B cell (primary cell): ENCODE results near the gene CD58. TPM values are rescaled to one million over a fixed set of nuclear protein-coding genes. Genes with fewer than 3 reads are reported as not detected.

ENCODE experiments used
- ATAC-seq: fragments of 200-7000 bp; cut with Tn5 transposase; one replicate; pipeline ENCODE4 v1.10.0; 2021; ENCODE audit warnings: low read depth, mild to moderate bottlenecking, moderate number of reproducible peaks, moderate library complexity
- CTCF ChIA-PET: fragments of 350-600 bp; sonication (Branson Sonifier 250); formaldehyde crosslinking; loops from one replicate; lab custom pipeline; 2021; ENCODE audit warnings: antibody characterized with exemption, inconsistent platforms; lab: Charles Lee
- POLR2A ChIA-PET: fragments of 350-600 bp; sonication (Branson Sonifier 250); formaldehyde crosslinking; loops from one replicate; lab custom pipeline; 2021; ENCODE audit warnings: antibody characterized with exemption; lab: Charles Lee
- DNase-seq: peaks from one replicate; pipeline ENCODE4 v3.0.0; 2013
- H2AFZ ChIP-seq: 2 replicates; pipeline ENCODE4 v1.6.1; 2012; ENCODE audit warnings: mild to moderate bottlenecking, low read depth, low read length; ENCODE audit not compliant: insufficient read depth, poor library complexity, severe bottlenecking
- H3K27ac ChIP-seq, 2 donors: 1 replicate in 1 of 2; 2 replicates in 1 of 2; pipeline ENCODE4 v1.5.1; 2012 to 2013; ENCODE audit warnings: low read length in 2 of 2, mild to moderate bottlenecking in 2 of 2, moderate library complexity in 1 of 2
- H3K27me3 ChIP-seq, 4 experiments: fragments of 200-600 bp in 1 of 4; sonication (generic) in 1 of 4; replicated peaks in 1 of 4; 1 replicate in 2 of 4; 2 replicates in 2 of 4; pipeline versions ENCODE4 v1.6.1 to v1.7.0; 2013 to 2016; ENCODE audit warnings: low read length in 3 of 4, mild to moderate bottlenecking in 2 of 4, mixed read lengths in 1 of 4, moderate library complexity in 1 of 4; ENCODE audit not compliant: insufficient read depth in 4 of 4, control insufficient read depth in 3 of 4; ENCODE audit errors: control extremely low read depth in 1 of 4
- H3K36me3 ChIP-seq, 2 experiments: replicated peaks in 1 of 2; 1 replicate in 1 of 2; 2 replicates in 1 of 2; pipeline versions ENCODE4 v1.6.1 to v1.7.1; 2013; ENCODE audit warnings: low read length in 1 of 2; ENCODE audit not compliant: insufficient read depth in 2 of 2, control insufficient read depth in 1 of 2; ENCODE audit errors: control extremely low read depth in 1 of 2, extremely low read depth in 1 of 2
- H3K4me1 ChIP-seq, 2 donors: fragments of 200-600 bp in 1 of 2; sonication (generic) in 1 of 2; 1 replicate in 1 of 2; 2 replicates in 1 of 2; pipeline versions ENCODE4 v1.5.1 to v1.6.1; 2013 to 2017; ENCODE audit warnings: low read length in 2 of 2; ENCODE audit not compliant: control insufficient read depth in 2 of 2, insufficient read depth in 2 of 2
- H3K4me2 ChIP-seq: replicated peaks from 2 replicates; pipeline ENCODE3; 2012; ENCODE audit warnings: mild to moderate bottlenecking, low read depth, low read length; ENCODE audit not compliant: poor library complexity, severe bottlenecking
- H3K4me3 ChIP-seq, 5 experiments: fragments of 200-600 bp in 1 of 5; sonication (generic) in 1 of 5; 1 replicate in 3 of 5; 2 replicates in 2 of 5; pipeline versions ENCODE4 v1.5.1 to v1.7.0; 2011 to 2016; ENCODE audit warnings: low read length in 4 of 5, mild to moderate bottlenecking in 4 of 5, low read depth in 2 of 5, control low read depth in 1 of 5, moderate library complexity in 1 of 5; ENCODE audit not compliant: insufficient read depth in 1 of 5; ENCODE audit errors: control extremely low read depth in 1 of 5, extremely low read depth in 1 of 5
- H3K79me2 ChIP-seq: fragments of 200-600 bp; sonication (generic); one replicate; pipeline ENCODE4 v1.6.0; 2016; ENCODE audit warnings: low read length; ENCODE audit not compliant: control insufficient read depth, insufficient read depth
- H3K9ac ChIP-seq: fragments of 200-600 bp; sonication (generic); 2 replicates; pipeline ENCODE4 v1.6.1; 2017; ENCODE audit warnings: mild to moderate bottlenecking, low read length, moderate library complexity
- H3K9me3 ChIP-seq, 3 donors: one replicate each; pipeline versions ENCODE4 v1.6.1 to v1.7.1; 2013; ENCODE audit warnings: low read length in 2 of 3; ENCODE audit not compliant: control insufficient read depth in 2 of 3, insufficient read depth in 1 of 3; ENCODE audit errors: control extremely low read depth in 1 of 3
- H4K20me1 ChIP-seq: 2 replicates; pipeline ENCODE4 v1.6.0; 2012; ENCODE audit warnings: mild to moderate bottlenecking, low read length; ENCODE audit not compliant: insufficient read depth, control insufficient read depth, poor library complexity, severe bottlenecking
- H3K27ac Mint-ChIP-seq: one replicate; pipeline ENCODE4 v1.8.0; 2021; ENCODE audit warnings: mixed read lengths
- H3K27me3 Mint-ChIP-seq: one replicate; pipeline ENCODE4 v1.8.0; 2021; ENCODE audit warnings: mixed read lengths
- H3K4me1 Mint-ChIP-seq: one replicate; pipeline ENCODE4 v1.8.0; 2021; ENCODE audit warnings: mixed read lengths
- H3K4me3 Mint-ChIP-seq: one replicate; pipeline ENCODE4 v1.8.0; 2021; ENCODE audit warnings: mixed read lengths
- H3K9me3 Mint-ChIP-seq: one replicate; pipeline ENCODE4 v1.8.0; 2022; ENCODE audit warnings: mixed read lengths; ENCODE audit not compliant: insufficient read depth
- CTCF ChIP-seq: fragments of 200-600 bp; IDR thresholded peaks from one replicate; pipeline ENCODE4 v1.8.0; 2022; ENCODE audit warnings: antibody characterized with exemption, mild to moderate bottlenecking
- EZH2 ChIP-seq: IDR thresholded peaks from 2 replicates; pipeline ENCODE4 v1.6.1; 2012; ENCODE audit warnings: borderline replicate concordance, low read depth, mild to moderate bottlenecking, moderate library complexity, low read length; ENCODE audit not compliant: insufficient read depth, poor library complexity, severe bottlenecking
- WGBS: methylation state at CpG from one replicate; pipeline ENCODE4 v1.1.5; 2013; ENCODE audit warnings: missing lambda C conversion rate; ENCODE audit not compliant: insufficient coverage; 5-methylcytosine and 5-hydroxymethylcytosine counted together
- intact Hi-C: fragments of 100-400 bp; cut with micrococcal nuclease; formaldehyde crosslinking; loops from one replicate; pipeline ENCODE4 v1.10.0; 2022
- polyA plus RNA-seq: library from polyadenylated mRNA; depleted of rRNA; stranded (reverse); fragments of >200 nt; gene quantifications from 2 replicates; pipeline ENCODE4 v1.2.3, GENCODE V29; 2012
- total RNA-seq, 2 donors: library from RNA; stranded (reverse); fragments of 120-200 nt in 1 of 2; gene quantifications; 1 replicate in 1 of 2; 2 replicates in 1 of 2; pipeline versions ENCODE4 v1.2.3 to v1.2.4, GENCODE V29; 2013 to 2022

CD58 gene
- total and polyA plus RNA-seq, 2 donors (not counting 1 experiment from before 2014, with no cell fraction given) = 12.3 to 47.6 TPM

- Histone ChIP-seq H3K79me2 (peaks cover 62% of the 10 kb centered on the region), H3K4me1 (peaks cover 48 to 58% of the 10 kb centered on the region in 2 donors), H3K36me3 (peaks cover 0 to 2% of the 10 kb centered on the region in 2 experiments), H3K27ac (peak overlapping the region; percentile 69 to 82), H3K27me3 (no peaks in the 10 kb centered on the region), H4K20me1 (no peaks in the 10 kb centered on the region), H3K4me2 (peak overlapping the region; percentile 56), H3K4me3 (no peak overlapping the region), H3K9me3 (peaks cover 0 to 5% (median 4%) of the 10 kb centered on the region in 3 donors), H3K9ac (no peak overlapping the region), H2AFZ (no peak overlapping the region)
- H3K4me3 Mint-ChIP-seq = peak overlapping the region; percentile 77
- peak; percentile 65 for ATAC-seq
- TF ChIP-seq CTCF = no peak
- no peak for TF ChIP-seq EZH2
- peak overlapping the region; percentile 93 for H3K27ac Mint-ChIP-seq
- CTCF ChIA-PET = interaction anchor here (0.7 to 4.5 kb wide), 6 partner anchors 11 to 73 kb away, joined by 4 to 27 read pairs (median 7); partner anchors contain the start of gene CD58
- intact Hi-C loops = loop anchor here (5.0 to 10.0 kb wide), 4 partner anchors 41 to 186 kb away; partner anchors contain the start of gene ATP1A1
- H3K9me3 Mint-ChIP-seq = no peaks in the 10 kb centered on the region
- peak; percentile 68 for DNase-seq
- POLR2A ChIA-PET = interaction anchor here (0.7 to 1.1 kb wide), 3 partner anchors 11 to 746 kb away, joined by 5 to 7 read pairs (median 7); no protein-coding TSS in a partner anchor
- no peaks in the 10 kb centered on the region for H3K27me3 Mint-ChIP-seq
- H3K4me1 Mint-ChIP-seq = peaks cover 81% of the 10 kb centered on the region
- no CpG with 5 or more reads among the region's 4 CpGs for WGBS
Measured at GRCh38 chr1:116558140-116558549, 12.7 kb downstream of the CD58 start.

GRCh38 chr1:116557323-116557878, 13.4 kb downstream of the CD58 start:
- DNase-seq = no peak
- TF ChIP-seq EZH2 (no peak), CTCF (no peak)
- Mint-ChIP-seq H3K27me3 (no peaks in the 10 kb centered on the region), H3K4me1 (peaks cover 82% of the 10 kb centered on the region), H3K4me3 (peak overlapping the region; percentile 77), H3K27ac (peak overlapping the region; percentile 93), H3K9me3 (no peaks in the 10 kb centered on the region)
- H3K9me3 ChIP-seq = peaks cover 0 to 3% (median 0%) of the 10 kb centered on the region in 3 donors
- CTCF ChIA-PET = interaction anchor here (0.6 to 4.5 kb wide), 10 partner anchors 12 to 419 kb away, joined by 3 to 27 read pairs (median 4); partner anchors contain the start of gene CD58
- no peaks in the 10 kb centered on the region for H3K36me3 ChIP-seq
- no peak for ATAC-seq
- H3K79me2 ChIP-seq = peaks cover 63% of the 10 kb centered on the region
- peaks cover 53 to 59% of the 10 kb centered on the region in 2 donors for H3K4me1 ChIP-seq
- no peak overlapping the region for H2AFZ ChIP-seq
- no peaks in the 10 kb centered on the region for H3K27me3 ChIP-seq
- POLR2A ChIA-PET = interaction anchor here (0.7 to 1.6 kb wide), 4 partner anchors 12 to 745 kb away, joined by 5 to 7 read pairs (median 6); no protein-coding TSS in a partner anchor
- peak overlapping the region; percentile 63 to 69 for H3K27ac ChIP-seq
- intact Hi-C loops = loop anchor here (2.0 to 10.0 kb wide), 5 partner anchors 13 to 185 kb away; partner anchors contain the start of genes ATP1A1 and CD58
- peak overlapping the region; percentile 56 for H3K4me2 ChIP-seq
- peak overlapping the region in 1 of 5 experiments; percentile 27 for H3K4me3 ChIP-seq
- no peak overlapping the region for H3K9ac ChIP-seq
- H4K20me1 ChIP-seq = no peaks in the 10 kb centered on the region
- 71% methylated on average over 3 of the region's 4 CpGs for WGBS
